ENCODE results near the gene COX6B2.
"Not testable (repeated sequence)": the region's sequence is repeated elsewhere in the genome, so short reads cannot be mapped to it uniquely, and the experiment has no call there.

Gene COX6B2, protein sequence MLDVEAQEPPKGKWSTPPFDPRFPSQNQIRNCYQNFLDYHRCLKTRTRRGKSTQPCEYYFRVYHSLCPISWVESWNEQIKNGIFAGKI

DNA sequence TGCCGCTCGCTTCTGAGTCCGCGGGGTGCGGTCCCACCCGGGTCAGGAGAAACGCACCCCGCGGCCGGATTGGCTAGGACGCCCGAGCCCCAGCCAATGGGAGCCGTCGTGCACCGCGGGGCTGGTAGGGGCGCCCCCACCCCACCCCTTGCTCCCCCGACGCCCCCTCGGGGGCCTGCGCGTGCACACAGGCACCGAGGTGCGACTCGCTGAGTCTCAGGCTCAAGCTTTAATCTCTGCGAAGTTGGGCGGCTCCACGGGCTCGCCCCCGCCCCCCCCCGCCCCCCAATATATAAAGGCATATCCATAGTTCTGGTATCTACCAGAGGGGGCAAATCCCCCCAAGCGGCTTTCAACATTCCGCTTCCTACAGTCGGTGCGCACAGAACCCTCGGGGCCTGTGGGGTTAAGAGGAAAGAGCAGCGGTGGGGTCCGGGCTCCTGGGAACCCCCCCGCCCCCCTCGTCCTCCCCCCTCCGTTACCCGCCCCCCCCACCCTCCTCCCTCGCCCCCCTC is at the start of gene COX6B2:
COX6B2 (minus strand) TSS at position 22 of the 515 bp plus-strand sequence. CDS start 198 bp downstream, outside the sequence.
- peak within 1 kb of the TSS; percentile 23 to 55 for H3K27ac ChIP-seq (ENCODE audit: low read depth in 2 of 2, low read length in 2 of 2)
- no peaks in the 10 kb centered on the region for H3K9me3 ChIP-seq (ENCODE audit: control insufficient read depth in 2 of 2, low read length in 2 of 2)
- peaks cover 22 to 27% of the 10 kb centered on the region in 2 donors for H3K4me1 ChIP-seq (ENCODE audit: control insufficient read depth in 2 of 2, insufficient read depth in 2 of 2, low read length in 2 of 2)
- H3K4me3 ChIP-seq (ENCODE audit: low read length in 2 of 2), result peak within 1 kb of the TSS; percentile 70 to 71
- H3K9ac ChIP-seq (ENCODE audit: low read depth in 1 of 2, low read length in 2 of 2), result peak within 1 kb of the TSS; percentile 41 to 85
- no peaks in the 10 kb centered on the region for H3K36me3 ChIP-seq (ENCODE audit: control insufficient read depth in 2 of 2, insufficient read depth in 2 of 2, low read length in 2 of 2)
- peaks cover 15 to 17% of the 10 kb centered on the region in 2 donors for H3K27me3 ChIP-seq (ENCODE audit: control insufficient read depth in 2 of 2, insufficient read depth in 2 of 2, low read length in 2 of 2)

DNA sequence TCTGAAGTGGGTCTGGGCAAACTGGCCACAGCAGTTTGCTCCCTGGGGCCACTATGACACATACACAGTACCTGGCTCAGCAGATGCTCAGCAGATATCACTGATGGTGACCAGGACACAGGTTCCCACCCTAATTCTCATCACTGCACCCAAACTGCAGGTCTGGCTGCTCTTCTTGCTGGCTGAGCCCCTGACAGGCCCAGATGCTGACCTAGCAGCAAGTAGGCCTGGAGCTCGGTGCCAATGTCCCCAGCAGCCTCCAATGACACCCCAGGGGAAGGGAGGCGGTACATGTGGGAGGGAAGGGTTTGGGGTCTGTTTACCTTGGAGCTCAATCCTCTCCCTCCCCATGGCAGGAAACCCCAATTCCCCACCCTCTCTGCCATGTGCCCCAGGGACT is 48.0 kb upstream of the COX6B2 start:
- Histone ChIP-seq H3K9me3 (ENCODE audit: control insufficient read depth in 2 of 2, low read length in 2 of 2) (no peaks in the 10 kb centered on the region), H3K4me3 (ENCODE audit: low read length in 2 of 2) (no peak overlapping the region), H3K27me3 (ENCODE audit: control insufficient read depth in 2 of 2, insufficient read depth in 2 of 2, low read length in 2 of 2) (no peaks in the 10 kb centered on the region), H3K4me1 (ENCODE audit: control insufficient read depth in 2 of 2, insufficient read depth in 2 of 2, low read length in 2 of 2) (peaks cover 9 to 10% of the 10 kb centered on the region in 2 donors), H3K9ac (ENCODE audit: low read depth in 1 of 2, low read length in 2 of 2) (no peak overlapping the region), H3K27ac (ENCODE audit: low read depth in 2 of 2, low read length in 2 of 2) (no peak overlapping the region), H3K36me3 (ENCODE audit: control insufficient read depth in 2 of 2, insufficient read depth in 2 of 2, low read length in 2 of 2) (peaks cover 11 to 37% of the 10 kb centered on the region in 2 donors)

DNA sequence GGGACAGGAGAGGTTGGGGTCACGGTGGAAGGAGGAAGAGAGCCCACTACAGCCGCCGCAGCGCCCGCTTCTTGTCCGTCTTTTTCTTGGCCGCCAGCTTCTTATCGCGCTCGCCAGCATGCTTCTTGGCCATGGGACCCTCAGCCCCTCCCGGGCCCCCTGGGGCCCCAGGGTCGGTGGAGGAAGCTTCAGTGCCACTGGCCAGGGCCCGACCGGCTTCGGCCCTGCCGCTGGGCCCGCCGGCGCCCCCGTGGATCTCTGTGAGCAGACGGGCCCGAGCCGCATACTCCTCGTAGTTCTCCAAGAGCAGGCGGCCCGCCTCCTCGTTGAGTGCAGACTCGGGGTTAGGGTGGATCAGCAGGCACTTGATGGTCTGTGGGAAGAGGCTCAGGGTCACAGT is 46.9 kb upstream of the COX6B2 start:
- H3K4me1 ChIP-seq (ENCODE audit: control insufficient read depth in 2 of 2, insufficient read depth in 2 of 2, low read length in 2 of 2); H3K9ac ChIP-seq (ENCODE audit: low read depth in 1 of 2, low read length in 2 of 2); H3K9me3 ChIP-seq (ENCODE audit: control insufficient read depth in 2 of 2, low read length in 2 of 2); H3K4me3 ChIP-seq (ENCODE audit: low read length in 2 of 2); H3K27ac ChIP-seq (ENCODE audit: low read depth in 2 of 2, low read length in 2 of 2); H3K27me3 ChIP-seq (ENCODE audit: control insufficient read depth in 2 of 2, insufficient read depth in 2 of 2, low read length in 2 of 2): not testable (repeated sequence)
- H3K36me3 ChIP-seq (ENCODE audit: control insufficient read depth in 2 of 2, insufficient read depth in 2 of 2, low read length in 2 of 2), result peaks cover 11 to 37% of the 10 kb centered on the region in 2 donors

DNA sequence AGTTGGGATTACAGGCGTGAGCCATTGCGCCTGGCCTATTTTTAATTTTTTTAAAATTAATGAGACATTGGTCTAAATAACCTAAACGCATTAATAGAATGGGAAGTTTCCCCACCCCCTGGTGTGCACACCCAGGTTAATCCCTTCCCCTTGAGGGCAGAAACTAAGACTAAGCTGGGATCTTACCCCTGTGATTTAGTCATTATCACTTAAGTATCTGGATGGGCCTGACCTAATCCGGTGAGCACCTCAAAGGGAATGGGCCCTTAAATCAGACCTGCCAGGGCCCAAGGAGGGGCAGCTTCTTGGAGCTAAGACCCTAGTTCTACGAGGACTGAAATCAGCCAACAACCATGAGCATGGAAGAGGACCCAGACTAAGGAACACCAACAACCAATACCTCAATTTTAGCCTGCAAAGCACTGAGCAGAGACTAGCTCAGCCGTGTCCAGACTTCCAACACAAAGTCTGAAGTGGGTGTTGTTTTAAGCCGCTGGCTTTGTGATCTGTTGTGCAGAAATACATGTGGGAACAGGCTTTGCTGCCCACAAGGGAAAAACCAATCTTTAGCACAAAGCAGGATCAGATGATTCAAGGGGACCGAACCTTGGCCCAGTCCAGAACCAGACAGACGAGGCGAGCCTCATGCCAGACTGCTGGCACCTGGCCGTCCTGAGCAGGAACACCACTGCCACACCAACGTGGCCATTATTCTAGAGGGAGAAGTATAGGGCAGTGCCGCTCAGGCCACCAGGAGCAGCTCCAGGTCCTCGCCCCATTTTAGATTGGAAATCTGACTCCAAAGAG is 46.0 kb upstream of the COX6B2 start:
- H3K36me3 ChIP-seq (ENCODE audit: control insufficient read depth in 2 of 2, insufficient read depth in 2 of 2, low read length in 2 of 2), result peaks cover 11 to 36% of the 10 kb centered on the region in 2 donors
- no peak overlapping the region for H3K4me3 ChIP-seq (ENCODE audit: low read length in 2 of 2)
- H3K9ac ChIP-seq (ENCODE audit: low read depth in 1 of 2, low read length in 2 of 2), result no peak overlapping the region
- no peaks in the 10 kb centered on the region for H3K9me3 ChIP-seq (ENCODE audit: control insufficient read depth in 2 of 2, low read length in 2 of 2)
- H3K27ac ChIP-seq (ENCODE audit: low read depth in 2 of 2, low read length in 2 of 2), result no peak overlapping the region
- H3K27me3 ChIP-seq (ENCODE audit: control insufficient read depth in 2 of 2, insufficient read depth in 2 of 2, low read length in 2 of 2), result no peaks in the 10 kb centered on the region
- no peaks in the 10 kb centered on the region for H3K4me1 ChIP-seq (ENCODE audit: control insufficient read depth in 2 of 2, insufficient read depth in 2 of 2, low read length in 2 of 2)

DNA sequence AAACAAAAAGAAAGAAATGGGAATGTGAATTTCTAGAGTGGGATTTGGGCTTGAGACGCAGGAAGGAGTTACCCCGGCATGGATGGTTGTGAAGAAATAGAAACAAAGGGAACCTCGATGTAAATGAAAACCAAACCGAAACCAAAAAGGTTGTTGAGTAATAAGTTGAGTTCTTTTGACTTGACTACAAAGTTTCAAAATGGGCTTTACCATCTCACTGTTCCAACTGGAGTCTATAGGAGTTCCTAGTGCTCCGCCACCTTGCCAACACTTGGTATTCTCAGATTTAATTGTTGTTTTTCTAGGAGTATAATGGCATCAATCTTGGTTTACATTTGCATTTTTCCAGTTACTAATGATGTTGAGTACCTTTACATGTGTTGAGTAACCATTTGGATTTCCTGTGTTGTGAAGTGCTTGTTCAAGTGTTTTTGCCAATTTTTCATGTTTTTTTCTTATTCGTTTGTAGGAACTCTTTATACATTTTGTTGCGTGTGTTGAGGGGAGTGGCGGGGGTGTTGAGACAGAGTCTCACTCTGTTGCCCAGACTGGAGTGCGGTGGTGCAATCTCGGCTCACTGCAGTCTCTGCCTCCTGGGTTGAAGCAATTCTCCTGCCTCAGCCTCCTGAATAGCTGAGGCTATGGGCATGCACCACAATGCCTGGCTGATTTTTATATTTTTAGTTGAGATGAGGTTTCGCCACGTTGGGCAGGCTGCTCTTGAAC is 43.8 kb upstream of the COX6B2 start:
- H3K4me3 ChIP-seq (ENCODE audit: low read length in 2 of 2), result no peak overlapping the region
- H3K9ac ChIP-seq (ENCODE audit: low read depth in 1 of 2, low read length in 2 of 2), result no peak overlapping the region
- H3K4me1 ChIP-seq (ENCODE audit: control insufficient read depth in 2 of 2, insufficient read depth in 2 of 2, low read length in 2 of 2), result no peaks in the 10 kb centered on the region
- H3K36me3 ChIP-seq (ENCODE audit: control insufficient read depth in 2 of 2, insufficient read depth in 2 of 2, low read length in 2 of 2), result peaks cover 11 to 28% of the 10 kb centered on the region in 2 donors
- H3K27me3 ChIP-seq (ENCODE audit: control insufficient read depth in 2 of 2, insufficient read depth in 2 of 2, low read length in 2 of 2), result no peaks in the 10 kb centered on the region
- no peaks in the 10 kb centered on the region for H3K9me3 ChIP-seq (ENCODE audit: control insufficient read depth in 2 of 2, low read length in 2 of 2)
- H3K27ac ChIP-seq (ENCODE audit: low read depth in 2 of 2, low read length in 2 of 2), result no peak overlapping the region

DNA sequence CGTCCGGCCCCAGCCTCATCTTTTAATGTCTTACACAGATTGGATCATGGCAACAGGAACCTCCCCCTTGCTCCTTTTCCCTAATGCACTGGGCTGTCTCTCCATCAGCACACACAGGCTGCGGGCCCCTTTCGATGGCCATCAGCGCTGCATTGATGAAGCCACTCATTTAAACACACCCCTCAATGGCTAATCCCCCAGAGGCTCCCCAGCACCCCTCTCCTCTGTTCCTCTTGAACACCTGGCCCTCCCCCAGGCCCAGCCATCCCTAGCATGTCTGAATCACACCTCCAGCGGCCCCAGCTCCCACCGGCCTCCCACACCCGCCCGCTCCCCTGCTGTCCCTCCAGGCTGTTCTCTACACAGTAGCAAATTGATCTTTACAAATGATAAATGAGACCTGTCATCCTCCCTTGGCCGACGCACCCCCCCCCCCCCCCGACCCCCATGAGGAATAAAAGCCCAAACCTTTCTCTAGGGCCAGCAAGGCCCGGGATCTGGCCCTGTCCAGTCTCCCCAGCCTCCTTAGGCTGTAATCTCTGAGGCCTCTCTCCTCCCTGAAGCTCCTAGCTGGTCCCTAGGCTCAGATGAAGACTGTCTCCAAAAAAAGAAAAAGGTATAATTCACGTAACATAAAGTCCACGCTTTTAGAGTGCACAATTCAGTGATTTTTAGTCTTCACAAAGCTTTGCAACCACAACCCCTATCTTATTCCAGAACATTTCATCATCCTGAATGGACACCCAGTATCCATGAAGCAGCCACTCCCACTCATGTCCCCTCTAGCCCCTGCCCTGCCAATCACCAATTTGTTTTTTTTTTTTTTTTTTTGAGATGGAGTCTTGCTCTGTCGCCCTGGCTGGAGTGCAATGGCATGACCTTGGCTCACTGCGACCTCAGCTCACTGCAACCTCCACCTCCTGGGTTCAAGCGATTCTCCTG is 38.6 kb upstream of the COX6B2 start:
- Histone ChIP-seq H3K27ac (ENCODE audit: low read depth in 2 of 2, low read length in 2 of 2) (no peak overlapping the region), H3K9me3 (ENCODE audit: control insufficient read depth in 2 of 2, low read length in 2 of 2) (no peaks in the 10 kb centered on the region), H3K27me3 (ENCODE audit: control insufficient read depth in 2 of 2, insufficient read depth in 2 of 2, low read length in 2 of 2) (no peaks in the 10 kb centered on the region), H3K36me3 (ENCODE audit: control insufficient read depth in 2 of 2, insufficient read depth in 2 of 2, low read length in 2 of 2) (peaks cover 20 to 32% of the 10 kb centered on the region in 2 donors), H3K4me3 (ENCODE audit: low read length in 2 of 2) (no peak overlapping the region), H3K9ac (ENCODE audit: low read depth in 1 of 2, low read length in 2 of 2) (no peak overlapping the region), H3K4me1 (ENCODE audit: control insufficient read depth in 2 of 2, insufficient read depth in 2 of 2, low read length in 2 of 2) (peaks cover 6% of the 10 kb centered on the region in 2 donors)

DNA sequence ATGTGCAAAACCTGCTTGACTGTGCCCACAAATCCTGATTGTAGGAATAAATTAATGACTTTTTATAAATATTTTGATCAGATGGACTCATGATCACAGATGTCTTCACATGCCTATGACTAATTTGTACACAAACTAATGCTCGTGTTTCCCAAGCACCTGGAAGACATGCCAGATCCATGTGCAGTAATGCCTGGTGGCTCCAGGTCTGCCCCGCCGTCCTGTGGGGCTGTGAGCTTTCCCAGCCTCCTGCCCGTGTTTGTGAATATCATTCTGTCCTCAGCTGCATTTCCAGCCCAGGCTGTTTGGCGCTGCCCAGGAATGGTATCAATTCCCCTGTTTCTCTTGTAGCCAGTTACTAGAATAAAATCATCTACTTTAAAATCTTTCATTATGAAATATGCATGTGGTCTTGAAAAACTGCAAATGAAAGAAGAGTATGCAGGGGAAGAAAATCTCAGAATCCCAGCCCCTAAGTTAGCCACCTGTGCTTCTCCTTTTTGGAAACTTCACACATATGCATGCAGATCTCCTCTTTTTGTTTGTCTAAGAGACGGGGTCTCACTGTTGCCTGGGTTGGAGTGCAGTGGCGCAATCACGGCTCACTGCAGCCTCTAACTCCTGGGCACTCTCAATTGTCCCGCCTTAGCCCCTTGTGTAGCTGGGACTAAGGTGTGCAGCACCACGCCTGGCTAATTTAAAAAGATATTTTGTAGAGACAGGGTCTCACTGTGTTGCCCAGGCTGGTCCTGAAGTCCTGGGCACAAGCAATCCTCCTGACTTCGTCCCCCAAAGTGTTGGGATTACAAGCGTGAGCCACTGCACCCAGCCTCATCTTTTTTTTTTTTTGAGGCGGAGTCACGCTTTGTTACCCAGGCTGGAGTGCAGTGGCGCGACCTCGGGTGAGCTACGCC is 37.4 kb upstream of the COX6B2 start:
- H3K4me1 ChIP-seq (ENCODE audit: control insufficient read depth in 2 of 2, insufficient read depth in 2 of 2, low read length in 2 of 2), result peaks cover 17% of the 10 kb centered on the region in 2 donors
- H3K27me3 ChIP-seq (ENCODE audit: control insufficient read depth in 2 of 2, insufficient read depth in 2 of 2, low read length in 2 of 2), result no peaks in the 10 kb centered on the region
- H3K27ac ChIP-seq (ENCODE audit: low read depth in 2 of 2, low read length in 2 of 2), result no peak overlapping the region
- no peak overlapping the region for H3K4me3 ChIP-seq (ENCODE audit: low read length in 2 of 2)
- H3K9me3 ChIP-seq (ENCODE audit: control insufficient read depth in 2 of 2, low read length in 2 of 2), result no peaks in the 10 kb centered on the region
- no peak overlapping the region for H3K9ac ChIP-seq (ENCODE audit: low read depth in 1 of 2, low read length in 2 of 2)
- H3K36me3 ChIP-seq (ENCODE audit: control insufficient read depth in 2 of 2, insufficient read depth in 2 of 2, low read length in 2 of 2), result peaks cover 30 to 43% of the 10 kb centered on the region in 2 donors

DNA sequence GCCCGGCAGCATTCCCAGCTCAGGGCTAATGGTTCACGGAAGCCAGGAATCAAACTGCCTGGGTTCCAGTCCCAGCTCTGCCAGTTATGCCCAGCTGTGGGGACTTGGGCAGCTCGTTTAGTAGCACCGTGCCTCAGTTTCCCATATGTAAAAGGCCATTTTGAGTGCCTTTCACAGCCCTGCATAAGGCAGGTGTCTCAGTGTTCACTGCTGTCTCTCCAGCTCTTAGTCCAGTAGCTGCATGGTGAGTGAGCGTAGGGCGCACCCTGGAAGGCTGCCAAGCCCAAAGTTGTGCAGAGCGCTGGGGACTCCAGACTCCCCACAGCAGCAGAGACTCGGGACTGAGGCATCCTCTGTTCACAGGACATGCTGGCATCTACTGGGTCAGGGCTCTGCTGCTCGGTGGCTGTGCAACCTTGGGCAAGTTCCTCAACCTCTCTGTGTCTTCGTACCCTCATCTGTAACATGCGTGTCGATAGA is 36.7 kb upstream of the COX6B2 start:
- Histone ChIP-seq H3K4me1 (ENCODE audit: control insufficient read depth in 2 of 2, insufficient read depth in 2 of 2, low read length in 2 of 2) (peaks cover 23 to 24% of the 10 kb centered on the region in 2 donors), H3K36me3 (ENCODE audit: control insufficient read depth in 2 of 2, insufficient read depth in 2 of 2, low read length in 2 of 2) (peaks cover 31 to 44% of the 10 kb centered on the region in 2 donors), H3K27me3 (ENCODE audit: control insufficient read depth in 2 of 2, insufficient read depth in 2 of 2, low read length in 2 of 2) (no peaks in the 10 kb centered on the region), H3K27ac (ENCODE audit: low read depth in 2 of 2, low read length in 2 of 2) (no peak overlapping the region), H3K9me3 (ENCODE audit: control insufficient read depth in 2 of 2, low read length in 2 of 2) (no peaks in the 10 kb centered on the region), H3K9ac (ENCODE audit: low read depth in 1 of 2, low read length in 2 of 2) (no peak overlapping the region), H3K4me3 (ENCODE audit: low read length in 2 of 2) (no peak overlapping the region)

DNA sequence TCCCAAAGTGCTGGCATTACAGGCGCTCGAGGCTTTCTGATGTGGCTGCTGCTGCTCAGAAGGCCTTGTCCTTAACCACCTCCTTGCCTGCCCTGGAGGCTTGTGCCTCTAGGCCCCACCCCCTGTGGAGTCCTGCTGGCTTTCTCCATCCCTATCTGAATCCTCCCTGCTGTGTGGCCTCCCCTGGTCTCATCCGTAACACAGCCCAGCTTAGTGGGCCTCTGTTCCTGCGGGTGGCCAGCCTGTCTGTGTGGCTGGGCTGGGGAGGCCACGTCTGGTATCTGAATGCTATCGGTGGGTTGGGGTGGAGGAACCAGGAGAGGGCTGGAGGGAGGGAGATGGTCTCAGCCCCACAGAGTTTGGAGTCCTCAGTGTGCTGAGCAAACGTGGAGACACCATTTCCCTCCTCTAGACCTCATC is 36.0 kb upstream of the COX6B2 start:
- Histone ChIP-seq H3K4me1 (ENCODE audit: control insufficient read depth in 2 of 2, insufficient read depth in 2 of 2, low read length in 2 of 2) (peaks cover 23 to 25% of the 10 kb centered on the region in 2 donors), H3K27ac (ENCODE audit: low read depth in 2 of 2, low read length in 2 of 2) (no peak overlapping the region), H3K9me3 (ENCODE audit: control insufficient read depth in 2 of 2, low read length in 2 of 2) (no peaks in the 10 kb centered on the region), H3K27me3 (ENCODE audit: control insufficient read depth in 2 of 2, insufficient read depth in 2 of 2, low read length in 2 of 2) (no peaks in the 10 kb centered on the region), H3K9ac (ENCODE audit: low read depth in 1 of 2, low read length in 2 of 2) (no peak overlapping the region), H3K36me3 (ENCODE audit: control insufficient read depth in 2 of 2, insufficient read depth in 2 of 2, low read length in 2 of 2) (peaks cover 31 to 44% of the 10 kb centered on the region in 2 donors), H3K4me3 (ENCODE audit: low read length in 2 of 2) (no peak overlapping the region)

Data from mucosa of rectum (tissue), 2 donors.